Measurements from ENCODE around the gene MAP2. TPM values are rescaled to one million over a fixed set of nuclear protein-coding genes. Genes with fewer than 3 reads are reported as not detected.
A peak's percentile ranks its signal among the peaks of the same experiment; 100 is the strongest.

MAP2 gene
- total RNA-seq, 1 donor from 2014 or later = 58.1 TPM

GRCh38 chr2:209772290-209772685, 348.4 kb downstream of the MAP2 start:
- Histone ChIP-seq H3K36me3 (ENCODE audit: control insufficient read depth, insufficient read depth, low read length) (no peaks in the 10 kb centered on the region), H3K27me3 (ENCODE audit: control insufficient read depth, insufficient read depth, low read length) (peaks cover 6% of the 10 kb centered on the region), H3K4me3 (ENCODE audit: low read depth, low read length) (peak overlapping the region; percentile 43)
- no peak for TF ChIP-seq CTCF (IDR thresholded peaks at IDR 0.05; ENCODE audit: insufficient read depth, low read length, poor library complexity, severe bottlenecking)
- no peak for DNase-seq (ENCODE audit: low read depth)

GRCh38 chr2:209773377-209773776, 349.5 kb downstream of the MAP2 start:
- TF ChIP-seq CTCF (IDR thresholded peaks at IDR 0.05; ENCODE audit: insufficient read depth, low read length, poor library complexity, severe bottlenecking) = no peak
- peaks cover 6% of the 10 kb centered on the region for H3K27me3 ChIP-seq (ENCODE audit: control insufficient read depth, insufficient read depth, low read length)
- DNase-seq (ENCODE audit: low read depth) = no peak
- H3K36me3 ChIP-seq (ENCODE audit: control insufficient read depth, insufficient read depth, low read length) = no peaks in the 10 kb centered on the region
- H3K4me3 ChIP-seq (ENCODE audit: low read depth, low read length) = no peak overlapping the region
